Common myeloid progenitor, CD34-positive (primary cell): ENCODE results near the gene ZNF48. TPM values are rescaled to one million over a fixed set of nuclear protein-coding genes. Genes with fewer than 3 reads are reported as not detected.

Source experiments
- CTCF ChIA-PET: fragments of 350-600 bp; sonication (Branson Sonifier 250); formaldehyde crosslinking; loops from one replicate; lab custom pipeline; 2021; ENCODE audit warnings: antibody characterized with exemption; lab: Charles Lee
- POLR2A ChIA-PET: fragments of 350-600 bp; sonication (Branson Sonifier 250); formaldehyde crosslinking; loops from one replicate; lab custom pipeline; 2021; ENCODE audit warnings: antibody characterized with exemption; lab: Charles Lee
- DNase-seq, 3 donors: peaks; one replicate each; pipeline versions ENCODE4 v3.0.0 to v3.0.0-alpha.2; 2013
- H3K27ac ChIP-seq, 2 experiments: 1 replicate in 1 of 2; 2 replicates in 1 of 2; pipeline ENCODE4 v1.7.0; 2013; ENCODE audit warnings: inconsistent platforms in 2 of 2, low read length in 2 of 2, mild to moderate bottlenecking in 2 of 2, low read depth in 1 of 2, moderate library complexity in 1 of 2; ENCODE audit not compliant: severe bottlenecking in 2 of 2, insufficient read depth in 1 of 2, poor library complexity in 1 of 2
- H3K27me3 ChIP-seq, 5 experiments: replicated peaks in 2 of 5; 1 replicate in 3 of 5; 2 replicates in 2 of 5; pipeline versions ENCODE4 v1.6.1 to v1.7.0; 2013; ENCODE audit warnings: low read length in 4 of 5, mild to moderate bottlenecking in 2 of 5, moderate library complexity in 2 of 5, inconsistent platforms in 1 of 5; ENCODE audit not compliant: insufficient read depth in 5 of 5, control insufficient read depth in 4 of 5
- H3K36me3 ChIP-seq, 4 experiments: 1 replicate in 2 of 4; 2 replicates in 2 of 4; pipeline versions ENCODE4 v1.6.1 to v1.7.0; 2013; ENCODE audit warnings: low read length in 3 of 4, control low read depth in 1 of 4, mild to moderate bottlenecking in 1 of 4; ENCODE audit not compliant: control insufficient read depth in 4 of 4, insufficient read depth in 4 of 4
- H3K4me1 ChIP-seq, 4 experiments: 1 replicate in 3 of 4; 2 replicates in 1 of 4; pipeline versions ENCODE4 v1.6.1 to v1.7.1; 2013; ENCODE audit warnings: low read length in 3 of 4, mild to moderate bottlenecking in 3 of 4, control low read depth in 1 of 4, inconsistent platforms in 1 of 4, moderate library complexity in 1 of 4; ENCODE audit not compliant: control insufficient read depth in 4 of 4, insufficient read depth in 4 of 4; ENCODE audit errors: control extremely low read depth in 1 of 4
- H3K4me3 ChIP-seq, 7 experiments: 1 replicate in 4 of 7; 2 replicates in 3 of 7; pipeline versions ENCODE4 v1.5.1 to v1.7.0; 2013; ENCODE audit warnings: mild to moderate bottlenecking in 7 of 7, low read length in 6 of 7, moderate library complexity in 6 of 7, inconsistent platforms in 2 of 7, low read depth in 2 of 7, control low read depth in 1 of 7; ENCODE audit not compliant: insufficient read depth in 4 of 7, control insufficient read depth in 1 of 7; ENCODE audit errors: extremely low read depth in 1 of 7
- H3K9me3 ChIP-seq, 5 experiments: 1 replicate in 4 of 5; 2 replicates in 1 of 5; pipeline versions ENCODE4 v1.6.1 to v1.7.1; 2013; ENCODE audit warnings: low read length in 4 of 5, mild to moderate bottlenecking in 2 of 5, inconsistent platforms in 1 of 5, low read depth in 1 of 5, moderate library complexity in 1 of 5; ENCODE audit not compliant: control insufficient read depth in 4 of 5, insufficient read depth in 2 of 5; ENCODE audit errors: control extremely low read depth in 1 of 5
- WGBS: methylation state at CpG from one replicate; pipeline ENCODE4 v1.1.5; 2013; ENCODE audit not compliant: insufficient coverage; 5-methylcytosine and 5-hydroxymethylcytosine counted together
- polyA plus RNA-seq: library from polyadenylated mRNA; unstranded; fragments of 120-200 nt; gene quantifications from one replicate; pipeline ENCODE4 v1.2.1, GENCODE V29; 2013

The ZNF48 gene
- 7.7 TPM for polyA plus RNA-seq

GRCh38 chr16:30395155-30395991 lies at the start of gene ZNF48:
Gene ZNF48, plus strand, starts transcription at chr16:30395420. Its CDS starts 375 bp downstream, at chr16:30395795.
- peaks cover 0 to 22% (median 14%) of the 10 kb centered on the region in 4 experiments for H3K36me3 ChIP-seq
- peak within 1 kb of the TSS; percentile 74 to 91 (median 77) for H3K4me3 ChIP-seq
- POLR2A ChIA-PET, result interaction anchor here (0.6 to 2.3 kb wide), 8 partner anchors 12 to 328 kb away, joined by 3 to 11 read pairs (median 3); partner anchors contain the start of genes SEPTIN1, TBC1D10B and ZNF771
- no peaks in the 10 kb centered on the region for H3K27me3 ChIP-seq
- peak; percentile 80 to 88 (median 86) for DNase-seq
- no peaks in the 10 kb centered on the region for H3K9me3 ChIP-seq
- peaks cover 7 to 41% (median 36%) of the 10 kb centered on the region in 4 experiments for H3K4me1 ChIP-seq
- WGBS, result under 1% methylated on average over 74 of the region's 103 CpGs
- CTCF ChIA-PET, result interaction anchor here (0.9 to 10.8 kb wide), 12 partner anchors 10 to 303 kb away, joined by 3 to 97 read pairs (median 4); partner anchors contain the start of genes SEPTIN1, TBC1D10B, TBX6 and ZNF771
- peak within 1 kb of the TSS; percentile 33 to 71 for H3K27ac ChIP-seq

- Histone ChIP-seq H3K9me3 (no peaks in the 10 kb centered on the region), H3K4me3 (no peak overlapping the region), H3K36me3 (peaks cover 4 to 12% (median 11%) of the 10 kb centered on the region in 4 experiments), H3K27me3 (no peaks in the 10 kb centered on the region), H3K4me1 (peaks cover 0 to 24% (median 4%) of the 10 kb centered on the region in 4 experiments), H3K27ac (no peak overlapping the region)
- ChIA-PET CTCF (interaction anchor here (1.2 kb wide), 1 partner anchor 17 kb away, joined by 3 read pairs; no protein-coding TSS in a partner anchor), POLR2A (interaction anchor here (0.6 kb wide), 1 partner anchor 209 kb away, joined by 3 read pairs; no protein-coding TSS in a partner anchor)
- WGBS, result 100% methylated on average over 3 of the region's 3 CpGs
- DNase-seq, result no peak
Measured at GRCh38 chr16:30346286-30346685, 48.9 kb upstream of the ZNF48 start.

GRCh38 chr16:30348113-30348512 lies 47.1 kb upstream of the ZNF48 start:
- H3K9me3 ChIP-seq, result no peaks in the 10 kb centered on the region
- DNase-seq, result no peak
- POLR2A ChIA-PET, result no interaction called here
- H3K4me3 ChIP-seq, result no peak overlapping the region
- WGBS, result 97% methylated on average over 6 of the region's 8 CpGs
- no peaks in the 10 kb centered on the region for H3K27me3 ChIP-seq
- peaks cover 7 to 30% (median 25%) of the 10 kb centered on the region in 4 experiments for H3K36me3 ChIP-seq
- peaks cover 0 to 16% (median 4%) of the 10 kb centered on the region in 4 experiments for H3K4me1 ChIP-seq
- H3K27ac ChIP-seq, result no peak overlapping the region
- CTCF ChIA-PET, result no interaction called here

GRCh38 chr16:30348929-30349328 lies 46.3 kb upstream of the ZNF48 start:
- Histone ChIP-seq H3K4me1 (peaks cover 0 to 16% (median 5%) of the 10 kb centered on the region in 4 experiments), H3K36me3 (peaks cover 7 to 38% (median 29%) of the 10 kb centered on the region in 4 experiments), H3K9me3 (no peaks in the 10 kb centered on the region), H3K27me3 (no peaks in the 10 kb centered on the region), H3K27ac (peak overlapping the region in 1 of 2 experiments; percentile 32), H3K4me3 (no peak overlapping the region)
- no peak for DNase-seq
- CTCF ChIA-PET, result interaction anchor here (0.6 kb wide), 1 partner anchor 24 kb away, joined by 4 read pairs; no protein-coding TSS in a partner anchor
- POLR2A ChIA-PET, result interaction anchor here (0.7 kb wide), 1 partner anchor 9 kb away, joined by 4 read pairs; no protein-coding TSS in a partner anchor
- 100% methylated on average over 3 of the region's 7 CpGs for WGBS

GRCh38 chr16:30349675-30350074 lies 45.5 kb upstream of the ZNF48 start:
- no peaks in the 10 kb centered on the region for H3K9me3 ChIP-seq
- H3K27ac ChIP-seq, result peak overlapping the region in 1 of 2 experiments; percentile 32
- peaks cover 0 to 21% (median 11%) of the 10 kb centered on the region in 4 experiments for H3K4me1 ChIP-seq
- 63% methylated on average over 2 of the region's 3 CpGs for WGBS
- peaks cover 7 to 39% (median 29%) of the 10 kb centered on the region in 4 experiments for H3K36me3 ChIP-seq
- no peak overlapping the region for H3K4me3 ChIP-seq
- POLR2A ChIA-PET, result no interaction called here
- CTCF ChIA-PET, result no interaction called here
- peak in 2 of 3 donors; percentile 56 to 66 for DNase-seq
- H3K27me3 ChIP-seq, result no peaks in the 10 kb centered on the region

- H3K4me1 ChIP-seq, result peaks cover 0 to 21% (median 13%) of the 10 kb centered on the region in 4 experiments
- H3K27me3 ChIP-seq, result no peaks in the 10 kb centered on the region
- DNase-seq, result peak in 2 of 3 donors; percentile 23 to 33
- H3K27ac ChIP-seq, result peak overlapping the region in 1 of 2 experiments; percentile 14
- H3K9me3 ChIP-seq, result no peaks in the 10 kb centered on the region
- POLR2A ChIA-PET, result no interaction called here
- CTCF ChIA-PET, result no interaction called here
- H3K4me3 ChIP-seq, result no peak overlapping the region
- WGBS, result 85% methylated on average over 1 of the region's 3 CpGs
- H3K36me3 ChIP-seq, result peaks cover 7 to 39% (median 28%) of the 10 kb centered on the region in 4 experiments
Measured at GRCh38 chr16:30350134-30350871, 44.9 kb upstream of the ZNF48 start.
